Amniotic stem cell (primary cell): ENCODE measurements around the gene TARS1.

ENCODE experiments used
- DNase-seq: peaks from one replicate; lab custom pipeline; 2025; lab: John Stamatoyannopoulos, UW

TARS1 gene

DNA sequence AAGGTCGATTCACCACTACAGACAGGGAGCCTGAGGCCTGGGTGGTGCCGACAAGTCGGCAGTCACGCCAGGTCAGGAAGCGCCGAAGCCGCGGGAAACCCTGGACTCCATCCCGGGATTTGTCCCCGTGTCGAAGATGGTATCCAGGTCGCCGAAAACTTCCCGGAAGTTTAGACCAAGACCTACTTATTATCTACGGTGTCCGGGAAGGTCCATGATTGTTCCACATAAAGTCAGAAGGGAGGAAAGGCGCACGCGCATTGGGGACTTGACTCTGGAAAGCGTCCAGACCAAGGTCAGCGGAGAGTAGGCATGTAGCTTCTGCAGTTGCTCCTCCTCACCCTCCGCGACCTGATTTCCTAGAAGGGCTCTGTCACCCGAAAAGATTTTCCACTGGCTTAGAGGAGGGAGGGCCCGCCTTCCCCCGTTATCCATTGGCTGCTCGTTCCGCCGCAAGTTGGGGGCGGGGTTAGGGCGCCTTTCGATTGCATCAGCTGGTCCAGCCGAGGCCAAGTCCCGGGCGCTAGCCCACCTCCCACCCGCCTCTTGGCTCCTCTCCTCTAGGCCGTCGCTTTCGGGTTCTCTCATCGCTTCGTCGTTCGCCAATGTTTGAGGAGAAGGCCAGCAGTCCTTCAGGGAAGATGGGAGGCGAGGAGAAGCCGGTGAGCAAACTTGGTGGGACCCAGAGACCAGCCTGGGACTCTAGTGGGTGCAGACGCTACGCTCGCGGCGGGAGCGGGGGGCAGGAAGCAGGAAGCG is at the start of gene TARS1:
TARS1 (plus strand) TSS at position 484 of the 759 bp plus-strand sequence; CDS start at position 606, 122 bp downstream.
- DNase-seq, result peak; percentile 100

GRCh38 chr5:33398501-33398900 is 42.3 kb upstream of the TARS1 start:
- DNase-seq, result no peak

DNA sequence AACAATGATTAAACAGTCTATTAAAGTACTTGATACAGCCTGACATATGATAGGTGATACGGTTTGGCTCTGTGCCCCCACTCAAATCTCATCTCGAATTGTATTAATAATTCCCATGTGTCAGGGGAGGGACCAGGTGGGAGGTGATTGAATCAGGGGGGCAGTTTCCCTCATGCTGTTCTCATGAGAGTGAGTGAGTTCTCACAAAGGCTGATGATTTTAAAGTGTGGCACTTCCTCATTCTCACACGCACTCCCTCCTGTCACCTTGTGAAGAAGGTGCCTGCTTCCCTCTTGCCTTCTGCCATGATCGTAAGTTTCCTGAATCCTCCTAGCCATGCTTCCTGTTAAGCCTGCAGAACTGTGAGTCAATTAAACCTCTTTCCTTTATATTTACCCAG is 40.1 kb upstream of the TARS1 start:
- DNase-seq, result no peak

GRCh38 chr5:33401482-33402390 is 39.0 kb upstream of the TARS1 start:
- no peak for DNase-seq

DNA sequence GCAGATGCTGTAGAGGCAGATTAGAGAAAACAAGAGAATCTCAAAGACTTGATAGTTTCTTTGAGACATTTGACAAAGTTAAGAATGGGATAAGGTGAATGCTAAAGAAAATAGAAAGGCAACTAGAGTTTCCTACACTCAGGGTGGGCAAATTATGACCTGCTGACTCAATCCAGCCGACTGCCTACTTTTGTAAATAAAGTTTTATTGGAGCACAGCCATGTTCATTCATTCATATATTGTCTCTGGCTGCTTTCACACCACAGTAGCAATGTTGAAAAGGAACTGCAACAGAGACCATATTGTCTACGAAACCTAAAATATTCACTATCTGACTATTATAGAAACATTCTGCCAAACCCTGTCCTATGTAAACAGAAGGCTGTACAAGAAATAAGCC is 37.6 kb upstream of the TARS1 start:
- no peak for DNase-seq

DNA sequence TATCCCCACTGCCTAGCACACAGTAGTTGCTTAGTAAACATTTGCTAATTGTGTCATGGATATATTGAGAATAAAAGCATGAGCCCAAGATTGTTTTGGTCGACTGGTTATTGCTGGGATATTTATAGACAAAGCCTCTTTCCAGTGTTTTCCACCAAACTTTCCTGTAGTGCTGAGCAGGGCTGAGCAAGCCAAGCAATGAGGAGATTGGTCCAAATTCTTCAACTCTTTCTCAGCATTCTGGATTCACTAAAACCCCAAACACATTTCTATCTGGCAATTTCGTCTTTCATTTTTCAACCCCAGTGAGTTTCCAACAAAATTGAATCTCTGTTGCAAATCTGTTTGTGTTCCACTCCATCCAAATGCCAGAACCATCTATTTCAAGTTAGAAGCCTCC is 31.9 kb upstream of the TARS1 start:
- no peak for DNase-seq

DNA sequence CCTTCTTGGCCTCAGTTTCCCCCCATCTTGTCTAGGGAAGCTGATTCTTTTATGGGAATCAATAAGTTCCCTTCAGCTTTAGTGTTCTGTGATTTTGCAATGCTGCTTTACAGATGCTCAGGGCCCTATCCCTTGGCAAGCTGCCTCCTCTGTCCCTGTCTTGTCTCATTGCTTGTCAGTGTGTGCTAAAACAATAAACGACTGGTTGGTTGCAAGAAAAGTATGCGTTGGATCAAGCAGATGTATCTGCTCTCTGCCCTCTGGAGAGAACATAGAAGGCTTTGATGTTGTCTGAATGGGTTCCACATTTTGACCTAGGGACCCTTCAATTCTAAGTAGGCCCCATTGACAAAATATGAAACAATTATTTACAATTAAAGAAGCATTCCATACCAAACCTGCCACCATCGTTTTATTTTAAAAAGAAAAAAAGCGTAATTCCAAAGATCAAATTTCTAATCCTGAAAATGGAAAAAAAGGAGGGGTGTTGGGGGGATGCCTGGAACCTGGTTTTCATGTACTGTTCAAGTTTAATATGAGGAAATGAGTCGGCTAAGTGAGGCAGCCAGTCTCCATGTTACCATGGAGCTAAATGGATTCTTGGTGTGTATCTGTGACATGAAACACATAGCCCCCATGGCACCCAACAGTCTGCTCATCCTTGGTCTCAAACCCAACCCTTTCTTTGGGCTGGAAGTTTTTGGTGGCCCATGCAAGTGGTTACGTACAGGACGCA is 31.2 kb upstream of the TARS1 start:
- no peak for DNase-seq

DNA sequence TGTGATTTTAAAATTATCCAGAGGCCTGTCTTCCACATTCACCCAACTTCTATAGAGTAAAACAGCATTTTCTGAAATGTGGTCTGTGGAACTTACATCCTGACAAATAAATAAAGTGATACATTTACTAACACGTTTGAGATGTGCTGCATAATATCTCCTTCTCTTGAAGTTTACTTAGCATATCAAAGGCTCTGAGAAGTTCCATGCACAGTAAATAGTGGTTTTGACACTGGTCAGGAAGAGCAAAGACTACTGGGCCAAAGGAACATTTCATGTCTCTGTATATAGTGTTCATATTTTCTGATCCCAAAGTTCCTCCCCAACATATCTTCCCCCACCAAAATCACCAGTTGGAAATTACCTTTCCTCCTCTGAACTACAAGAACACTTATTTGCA is 30.5 kb upstream of the TARS1 start:
- DNase-seq, result no peak

GRCh38 chr5:33411498-33411897 is 29.3 kb upstream of the TARS1 start:
- DNase-seq, result no peak

DNA sequence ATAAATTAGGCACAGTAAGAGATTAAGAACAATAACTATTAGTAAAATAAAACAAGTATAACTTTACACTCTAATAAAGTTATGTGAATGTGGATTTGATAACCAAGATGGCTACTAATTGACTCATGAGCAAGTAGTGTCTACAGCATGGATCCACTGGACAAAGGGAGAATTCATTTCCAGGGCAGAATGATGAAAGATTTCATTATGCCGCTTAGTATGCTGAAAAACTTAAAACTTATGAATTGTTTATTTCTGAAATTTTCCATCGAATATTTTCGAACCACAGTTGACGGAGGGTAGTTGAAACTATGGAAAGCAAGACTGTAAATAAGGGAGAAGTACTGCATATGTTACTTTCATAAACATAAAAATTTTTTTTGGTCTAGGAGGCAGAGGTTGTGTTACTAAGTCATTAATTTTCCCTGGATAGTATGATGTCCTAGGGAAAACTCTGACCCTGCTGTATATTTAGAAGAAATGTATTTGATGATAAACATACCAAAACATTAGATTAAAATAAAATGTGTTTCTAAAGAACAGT is 24.9 kb upstream of the TARS1 start:
- no peak for DNase-seq

DNA sequence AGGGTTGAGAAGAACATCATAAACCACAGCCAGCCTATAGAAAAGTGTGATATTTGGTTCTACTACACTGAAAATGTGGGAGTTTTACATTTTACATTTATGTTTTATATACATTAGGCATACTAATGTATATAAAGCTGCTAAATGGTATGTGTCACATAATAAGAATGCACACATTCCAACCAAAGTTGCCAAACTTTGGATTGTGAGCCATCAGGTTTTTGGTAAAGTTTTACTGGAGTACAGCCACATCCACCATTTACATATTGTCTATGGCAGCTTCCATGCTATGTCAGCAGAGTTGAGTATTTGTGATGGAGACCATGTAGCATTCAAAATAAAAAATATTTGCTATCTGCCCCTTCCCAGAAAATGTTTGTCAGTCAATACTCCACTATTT is 23.1 kb upstream of the TARS1 start:
- DNase-seq, result no peak

GRCh38 chr5:33420946-33421345 is 19.8 kb upstream of the TARS1 start:
- no peak for DNase-seq

DNA sequence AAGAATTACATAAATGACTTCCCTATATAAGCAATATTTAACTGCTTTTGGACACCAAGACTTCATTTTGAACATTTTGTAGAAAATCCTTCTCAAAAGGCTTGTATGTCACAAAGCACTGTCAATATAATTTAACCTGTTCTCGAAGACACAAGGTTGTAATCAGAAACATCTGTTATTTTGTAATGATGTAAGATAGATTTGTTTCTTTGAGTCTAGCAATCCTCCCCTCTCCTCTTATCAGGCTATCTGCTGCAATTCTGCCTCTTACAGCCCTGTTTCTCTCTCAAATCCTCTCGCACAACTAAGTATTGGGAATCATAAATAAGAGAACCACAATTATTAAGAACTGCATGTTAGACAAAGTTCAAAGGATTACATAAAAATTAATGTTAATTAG is 18.6 kb upstream of the TARS1 start:
- DNase-seq, result no peak

- DNase-seq, result peak; percentile 38
Measured at GRCh38 chr5:33423018-33423630, 17.6 kb upstream of the TARS1 start.

- no peak for DNase-seq
Measured at GRCh38 chr5:33425314-33425713, 15.5 kb upstream of the TARS1 start.

DNA sequence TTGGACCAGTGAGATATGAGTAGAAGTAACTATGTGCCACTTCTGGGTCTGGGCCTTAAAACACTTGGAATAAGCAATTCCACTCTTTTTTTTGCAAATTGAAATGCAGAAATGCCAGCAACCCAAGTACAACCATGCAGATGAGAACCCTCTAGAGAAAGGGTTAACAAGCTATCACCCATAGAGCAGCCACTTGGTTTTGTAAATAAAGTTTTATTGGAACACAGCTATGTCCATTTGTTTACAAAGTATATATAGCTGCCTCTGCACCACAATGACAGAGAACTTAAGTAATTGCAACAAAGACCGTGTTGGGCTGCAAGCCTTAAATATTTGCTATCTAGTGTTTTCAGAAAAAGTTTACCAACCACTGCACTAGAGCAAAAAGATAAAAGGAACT is 9.8 kb upstream of the TARS1 start:
- no peak for DNase-seq

GRCh38 chr5:33432656-33433055 is 8.1 kb upstream of the TARS1 start:
- no peak for DNase-seq

- no peak for DNase-seq
Measured at GRCh38 chr5:33433303-33434240, 7.2 kb upstream of the TARS1 start.

DNA sequence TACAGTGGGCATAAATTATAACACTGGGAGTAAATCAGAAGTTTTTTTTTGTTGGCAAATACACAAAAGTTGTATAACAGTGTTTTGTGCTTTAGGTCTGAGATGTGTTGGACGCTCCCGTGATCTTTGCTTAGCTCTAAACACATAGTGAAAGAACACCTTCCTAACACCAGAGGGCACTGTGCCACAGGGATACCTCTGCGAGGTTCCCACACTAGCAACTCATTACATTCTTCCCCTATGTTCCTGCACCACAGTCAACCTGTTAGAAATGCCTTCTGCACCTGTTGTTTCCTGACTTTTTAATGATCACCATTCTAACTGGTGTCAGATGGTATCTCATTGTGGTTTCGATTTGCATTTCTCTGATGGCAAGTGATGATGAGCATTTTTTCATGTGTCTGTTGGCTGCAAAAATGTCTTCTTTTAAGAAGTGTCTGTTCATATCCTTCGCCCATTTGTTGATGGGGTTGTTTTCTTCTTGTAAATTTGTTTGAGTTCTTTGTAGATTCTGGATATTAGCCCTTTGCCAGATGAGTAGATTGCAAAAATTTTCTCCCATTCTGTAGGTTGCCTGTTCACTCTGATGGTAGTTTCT is 4.8 kb upstream of the TARS1 start:
- DNase-seq, result peak; percentile 52

GRCh38 chr5:33438996-33439395 is 1.8 kb upstream of the TARS1 start:
- DNase-seq, result no peak
